Measurements from ENCODE around the gene ZDHHC19.

The ZDHHC19 gene

GRCh38 chr3:196195664-196196265, 15.4 kb downstream of the ZDHHC19 start:
- peaks cover 4 to 9% of the 10 kb centered on the region in 2 donors for H3K4me1 ChIP-seq (ENCODE audit: control insufficient read depth in 2 of 2, insufficient read depth in 1 of 2, low read depth in 1 of 2, low read length in 2 of 2)

GRCh38 chr3:196194542-196194915, 16.7 kb downstream of the ZDHHC19 start:
- Histone ChIP-seq H3K4ac (ENCODE audit: low read length) (no peak overlapping the region), H3K36me3 (replicated peaks in 1 of 2; ENCODE audit: control insufficient read depth in 2 of 2, insufficient read depth in 2 of 2, low read length in 2 of 2) (no peaks in the 10 kb centered on the region), H2AK5ac (ENCODE audit: low read depth, low read length) (peak overlapping the region; percentile 61), H3K14ac (ENCODE audit: low read length) (no peak overlapping the region), H4K8ac (ENCODE audit: low read depth, low read length) (no peak overlapping the region), H3K9me3 (replicated peaks in 1 of 2; ENCODE audit: control insufficient read depth in 2 of 2, insufficient read depth in 1 of 2, low read depth in 1 of 2, low read length in 2 of 2) (no peaks in the 10 kb centered on the region), H3K4me1 (ENCODE audit: control insufficient read depth in 2 of 2, insufficient read depth in 1 of 2, low read depth in 1 of 2, low read length in 2 of 2) (peaks cover 4 to 9% of the 10 kb centered on the region in 2 donors), H2BK15ac (ENCODE audit: low read length) (no peak overlapping the region), H2BK12ac (ENCODE audit: low read length) (no peak overlapping the region), H2BK120ac (ENCODE audit: low read depth, low read length) (no peak overlapping the region), H3K27me3 (ENCODE audit: control insufficient read depth in 3 of 3, insufficient read depth in 3 of 3, low read depth in 1 of 3, low read length in 3 of 3) (peaks cover 0 to 19% (median 0%) of the 10 kb centered on the region in 3 experiments), H3K18ac (ENCODE audit: low read length) (no peak overlapping the region), H3K4me3 (ENCODE audit: low read length in 2 of 2) (no peak overlapping the region), H4K91ac (ENCODE audit: low read depth, low read length, poor library complexity) (no peak overlapping the region), H3K4me2 (ENCODE audit: insufficient read depth, low read length, poor library complexity, severe bottlenecking) (no peak overlapping the region), H3K9ac (ENCODE audit: low read depth, low read length, poor library complexity) (peak overlapping the region; percentile 24), H2BK5ac (ENCODE audit: low read length) (no peak overlapping the region), H2AFZ (ENCODE audit: low read length) (peak overlapping the region; percentile 15), H3K79me1 (ENCODE audit: low read depth, low read length) (peaks cover 4% of the 10 kb centered on the region), H3K23ac (ENCODE audit: low read depth, low read length, poor library complexity) (peak overlapping the region; percentile 80), H3K27ac (replicated peaks; ENCODE audit: low read length) (no peak overlapping the region)
- WGBS, 2 donors (ENCODE audit: extremely low coverage in 2 of 2, insufficient read length in 2 of 2, insufficient replicate concordance in 1 of 2) = no CpG with 5 or more reads among the region's 5 CpGs
- no peak for DNase-seq (ENCODE audit: low spot score)

More at GRCh38 chr3:196195664-196196265, 15.4 kb downstream of the ZDHHC19 start:
- Histone ChIP-seq H2AFZ (ENCODE audit: low read length) (no peak overlapping the region), H2BK15ac (ENCODE audit: low read length) (peak overlapping the region; percentile 75), H3K79me1 (ENCODE audit: low read depth, low read length) (peaks cover 4% of the 10 kb centered on the region), H3K14ac (ENCODE audit: low read length) (peak overlapping the region; percentile 38), H3K4me2 (ENCODE audit: insufficient read depth, low read length, poor library complexity, severe bottlenecking) (no peak overlapping the region), H3K23ac (ENCODE audit: low read depth, low read length, poor library complexity) (peak overlapping the region; percentile 80), H3K9me3 (replicated peaks in 1 of 2; ENCODE audit: control insufficient read depth in 2 of 2, insufficient read depth in 1 of 2, low read depth in 1 of 2, low read length in 2 of 2) (no peaks in the 10 kb centered on the region), H2BK120ac (ENCODE audit: low read depth, low read length) (peak overlapping the region; percentile 72), H3K4ac (ENCODE audit: low read length) (no peak overlapping the region), H4K91ac (ENCODE audit: low read depth, low read length, poor library complexity) (peak overlapping the region; percentile 30), H3K4me3 (ENCODE audit: low read length in 2 of 2) (no peak overlapping the region), H3K18ac (ENCODE audit: low read length) (peak overlapping the region; percentile 48), H3K27ac (replicated peaks; ENCODE audit: low read length) (no peak overlapping the region), H2BK5ac (ENCODE audit: low read length) (no peak overlapping the region), H4K8ac (ENCODE audit: low read depth, low read length) (no peak overlapping the region), H2BK12ac (ENCODE audit: low read length) (peak overlapping the region; percentile 73), H3K9ac (ENCODE audit: low read depth, low read length, poor library complexity) (peak overlapping the region; percentile 70), H2AK5ac (ENCODE audit: low read depth, low read length) (peak overlapping the region; percentile 92), H3K27me3 (ENCODE audit: control insufficient read depth in 3 of 3, insufficient read depth in 3 of 3, low read depth in 1 of 3, low read length in 3 of 3) (peaks cover 0 to 19% (median 0%) of the 10 kb centered on the region in 3 experiments), H3K36me3 (replicated peaks in 1 of 2; ENCODE audit: control insufficient read depth in 2 of 2, insufficient read depth in 2 of 2, low read length in 2 of 2) (no peaks in the 10 kb centered on the region)
- DNase-seq (ENCODE audit: low spot score) = no peak
- WGBS, 2 donors (ENCODE audit: extremely low coverage in 2 of 2, insufficient read length in 2 of 2, insufficient replicate concordance in 1 of 2) = no CpG with 5 or more reads among the region's 14 CpGs

GRCh38 chr3:196193736-196194541, 17.3 kb downstream of the ZDHHC19 start:
- Histone ChIP-seq H2AK5ac (ENCODE audit: low read depth, low read length) (peak overlapping the region; percentile 61), H3K36me3 (replicated peaks in 1 of 2; ENCODE audit: control insufficient read depth in 2 of 2, insufficient read depth in 2 of 2, low read length in 2 of 2) (no peaks in the 10 kb centered on the region), H3K4me3 (ENCODE audit: low read length in 2 of 2) (no peak overlapping the region), H2BK120ac (ENCODE audit: low read depth, low read length) (no peak overlapping the region), H3K14ac (ENCODE audit: low read length) (peak overlapping the region; percentile 56), H4K91ac (ENCODE audit: low read depth, low read length, poor library complexity) (no peak overlapping the region), H3K4me2 (ENCODE audit: insufficient read depth, low read length, poor library complexity, severe bottlenecking) (no peak overlapping the region), H3K4me1 (ENCODE audit: control insufficient read depth in 2 of 2, insufficient read depth in 1 of 2, low read depth in 1 of 2, low read length in 2 of 2) (peaks cover 4 to 9% of the 10 kb centered on the region in 2 donors), H3K4ac (ENCODE audit: low read length) (no peak overlapping the region), H3K23ac (ENCODE audit: low read depth, low read length, poor library complexity) (peak overlapping the region; percentile 80), H3K79me1 (ENCODE audit: low read depth, low read length) (peaks cover 4% of the 10 kb centered on the region), H3K27me3 (ENCODE audit: control insufficient read depth in 3 of 3, insufficient read depth in 3 of 3, low read depth in 1 of 3, low read length in 3 of 3) (peaks cover 0 to 19% (median 0%) of the 10 kb centered on the region in 3 experiments), H3K27ac (replicated peaks; ENCODE audit: low read length) (no peak overlapping the region), H2BK12ac (ENCODE audit: low read length) (no peak overlapping the region), H2BK15ac (ENCODE audit: low read length) (peak overlapping the region; percentile 58), H2BK5ac (ENCODE audit: low read length) (no peak overlapping the region), H3K9me3 (replicated peaks in 1 of 2; ENCODE audit: control insufficient read depth in 2 of 2, insufficient read depth in 1 of 2, low read depth in 1 of 2, low read length in 2 of 2) (no peaks in the 10 kb centered on the region), H3K9ac (ENCODE audit: low read depth, low read length, poor library complexity) (peak overlapping the region; percentile 50), H4K8ac (ENCODE audit: low read depth, low read length) (no peak overlapping the region), H2AFZ (ENCODE audit: low read length) (peak overlapping the region; percentile 36), H3K18ac (ENCODE audit: low read length) (peak overlapping the region; percentile 35)
- DNase-seq (ENCODE audit: low spot score) = no peak
- WGBS, 2 donors (ENCODE audit: extremely low coverage in 2 of 2, insufficient read length in 2 of 2, insufficient replicate concordance in 1 of 2) = no CpG with 5 or more reads among the region's 13 CpGs

GRCh38 chr3:196193133-196193735, 18.0 kb downstream of the ZDHHC19 start:
- Histone ChIP-seq H4K8ac (ENCODE audit: low read depth, low read length) (no peak overlapping the region), H3K27me3 (ENCODE audit: control insufficient read depth in 3 of 3, insufficient read depth in 3 of 3, low read depth in 1 of 3, low read length in 3 of 3) (peaks cover 0 to 17% (median 0%) of the 10 kb centered on the region in 3 experiments), H3K9ac (ENCODE audit: low read depth, low read length, poor library complexity) (no peak overlapping the region), H3K23ac (ENCODE audit: low read depth, low read length, poor library complexity) (peak overlapping the region; percentile 95), H2AFZ (ENCODE audit: low read length) (peak overlapping the region; percentile 84), H2BK120ac (ENCODE audit: low read depth, low read length) (no peak overlapping the region), H3K4ac (ENCODE audit: low read length) (no peak overlapping the region), H3K4me3 (ENCODE audit: low read length in 2 of 2) (no peak overlapping the region), H3K4me2 (ENCODE audit: insufficient read depth, low read length, poor library complexity, severe bottlenecking) (no peak overlapping the region), H2AK5ac (ENCODE audit: low read depth, low read length) (peak overlapping the region; percentile 63), H2BK5ac (ENCODE audit: low read length) (no peak overlapping the region), H3K14ac (ENCODE audit: low read length) (no peak overlapping the region), H3K9me3 (replicated peaks in 1 of 2; ENCODE audit: control insufficient read depth in 2 of 2, insufficient read depth in 1 of 2, low read depth in 1 of 2, low read length in 2 of 2) (no peaks in the 10 kb centered on the region), H3K36me3 (replicated peaks in 1 of 2; ENCODE audit: control insufficient read depth in 2 of 2, insufficient read depth in 2 of 2, low read length in 2 of 2) (no peaks in the 10 kb centered on the region), H3K4me1 (ENCODE audit: control insufficient read depth in 2 of 2, insufficient read depth in 1 of 2, low read depth in 1 of 2, low read length in 2 of 2) (peaks cover 4 to 9% of the 10 kb centered on the region in 2 donors), H2BK15ac (ENCODE audit: low read length) (peak overlapping the region; percentile 27), H3K79me1 (ENCODE audit: low read depth, low read length) (peaks cover 4% of the 10 kb centered on the region), H4K91ac (ENCODE audit: low read depth, low read length, poor library complexity) (no peak overlapping the region), H3K18ac (ENCODE audit: low read length) (peak overlapping the region; percentile 35), H2BK12ac (ENCODE audit: low read length) (peak overlapping the region; percentile 16), H3K27ac (replicated peaks; ENCODE audit: low read length) (no peak overlapping the region)
- no peak for DNase-seq (ENCODE audit: low spot score)
- WGBS, 2 donors (ENCODE audit: extremely low coverage in 2 of 2, insufficient read length in 2 of 2, insufficient replicate concordance in 1 of 2) = no CpG with 5 or more reads among the region's 15 CpGs

All from neuronal stem cell (in vitro differentiated cells).